HepG2 (cell line): Measurements from ENCODE around the gene CCL4. TPM values are rescaled to one million over a fixed set of nuclear protein-coding genes. Genes with fewer than 3 reads are reported as not detected.

Experiments used
- ATAC-seq: fragments of 200-7000 bp; cut with Tn5 transposase; 3 replicates; pipeline ENCODE4 v1.9.1; 2020; ENCODE audit warnings: mild to moderate bottlenecking, moderate library complexity
- BruUV-seq: library from RNA; stranded (reverse); fragments of 400-500 nt; replicated peaks from 2 replicates; lab custom pipeline; 2021; lab: Mats Ljungman, UMichigan
- CTCF ChIA-PET: fragments of 300-600 bp; formaldehyde crosslinking; extraction: SDS; loops from one replicate; lab custom pipeline; 2021; ENCODE audit warnings: low total read pairs, inconsistent platforms, low intra/inter-chr PET ratio; lab: Yijun Ruan, JAX
- POLR2A ChIA-PET: fragments of 350-600 bp; sonication (Branson Sonifier 250); formaldehyde crosslinking; loops from one replicate; lab custom pipeline; 2020; ENCODE audit warnings: antibody characterized with exemption, inconsistent platforms; lab: Yijun Ruan, JAX
- DNase-seq: peaks from one replicate; pipeline ENCODE4 v3.0.0-alpha.2; 2015; ENCODE audit warnings: low spot score
- FAIRE-seq: peaks from 3 replicates; lab custom pipeline; 2011; peaks lifted over from hg19 to GRCh38; lab: Jason Lieb, UNC
- H2AFZ ChIP-seq: one replicate; pipeline ENCODE4 v1.6.1; 2011; ENCODE audit warnings: low read length, inconsistent platforms
- H3K27ac ChIP-seq: fragments of 300-600 bp; 3 replicates; pipeline ENCODE4 v1.8.0; 2011; ENCODE audit warnings: mixed run types, mild to moderate bottlenecking, mixed read lengths, low read length, inconsistent platforms; ENCODE audit not compliant: insufficient read depth; ENCODE audit errors: extremely low read length
- H3K27me3 ChIP-seq, 2 experiments: fragments of 200-600 bp in 1 of 2; 2 replicates in 1 of 2; 3 replicates in 1 of 2; pipeline versions ENCODE4 v1.6.0 to v1.8.0; 2011; ENCODE audit warnings: low read length in 2 of 2, mild to moderate bottlenecking in 2 of 2, moderate library complexity in 2 of 2, inconsistent platforms in 1 of 2; ENCODE audit not compliant: insufficient read depth in 2 of 2, control insufficient read depth in 1 of 2
- H3K36me3 ChIP-seq, 2 experiments: fragments of 200-600 bp in 1 of 2; replicated peaks in 1 of 2; 2 replicates in 1 of 2; 3 replicates in 1 of 2; pipeline versions ENCODE4 v1.5.1 to v1.8.0; 2011; ENCODE audit warnings: low read length in 2 of 2, inconsistent platforms in 1 of 2; ENCODE audit not compliant: insufficient read depth in 2 of 2, control insufficient read depth in 1 of 2
- H3K4me1 ChIP-seq: 2 replicates; pipeline ENCODE4 v1.5.1; 2012; ENCODE audit warnings: low read length, inconsistent platforms; ENCODE audit not compliant: insufficient read depth
- H3K4me2 ChIP-seq: 2 replicates; pipeline ENCODE4 v1.6.0; 2011; ENCODE audit warnings: low read depth, low read length, inconsistent platforms
- H3K4me3 ChIP-seq, 3 experiments: fragments of 200-600 bp in 1 of 3; sonication (generic), shearing (Covaris generic) in 1 of 3; replicated peaks in 1 of 3; 2 replicates each; pipeline ENCODE4 v1.5.1; 2011 to 2016; ENCODE audit warnings: low read length in 3 of 3, inconsistent platforms in 2 of 3, low read depth in 2 of 3, mild to moderate bottlenecking in 2 of 3, control low read depth in 1 of 3, mixed read lengths in 1 of 3; ENCODE audit not compliant: insufficient read depth in 1 of 3
- H3K79me2 ChIP-seq: one replicate; pipeline ENCODE4 v1.6.1; 2011; ENCODE audit warnings: low read length, inconsistent platforms; ENCODE audit not compliant: insufficient read depth
- H3K9ac ChIP-seq: 2 replicates; pipeline ENCODE4 v1.6.0; 2011; ENCODE audit warnings: mild to moderate bottlenecking, low read depth, low read length, inconsistent platforms; ENCODE audit not compliant: insufficient read depth
- H3K9me3 ChIP-seq: 2 replicates; pipeline ENCODE4 v1.5.1; 2012; ENCODE audit warnings: mild to moderate bottlenecking, low read length
- H4K20me1 ChIP-seq: 2 replicates; pipeline ENCODE4 v1.6.0; 2011; ENCODE audit warnings: inconsistent platforms, mild to moderate bottlenecking, low read length, moderate library complexity; ENCODE audit not compliant: insufficient read depth
- BRCA1 ChIP-seq: sonication (generic); formaldehyde crosslinking; IDR thresholded peaks from 2 replicates; pipeline ENCODE4 v1.4.0; 2020; ENCODE audit warnings: missing genetic modification reagents
- BRF2 ChIP-seq: sonication (generic); formaldehyde crosslinking; IDR thresholded peaks from 2 replicates; pipeline ENCODE4 v1.8.1; 2022; ENCODE audit warnings: mild to moderate bottlenecking, missing genetic modification reagents
- MAFK ChIP-seq, 2 experiments: IDR thresholded peaks in 1 of 2; conservative IDR thresholded peaks in 1 of 2; 2 replicates each; pipeline ENCODE4 v1.6.1; 2011; ENCODE audit warnings: improper control_type of control experiment in 2 of 2, low read length in 2 of 2
- MED13 ChIP-seq: sonication (generic); formaldehyde crosslinking; IDR thresholded peaks from 2 replicates; pipeline ENCODE4 v1.5.0; 2020; ENCODE audit warnings: missing genetic modification reagents
- MNT ChIP-seq: fragments of 450-650 bp; IDR thresholded peaks from 2 replicates; pipeline ENCODE4 v1.6.1; 2016
- SMAD9 ChIP-seq: sonication (generic); formaldehyde crosslinking; IDR thresholded peaks from 2 replicates; pipeline ENCODE4 v1.5.1; 2020; ENCODE audit warnings: mild to moderate bottlenecking, missing genetic modification reagents
- ZNF773 ChIP-seq: sonication (generic); formaldehyde crosslinking; IDR thresholded peaks from 2 replicates; pipeline ENCODE4 v1.4.0; 2020; ENCODE audit warnings: missing genetic modification reagents, borderline replicate concordance
- WGBS: methylation state at CpG from one replicate; pipeline ENCODE4 v1.1.6; 2017; ENCODE audit warnings: low lambda C conversion rate; 5-methylcytosine and 5-hydroxymethylcytosine counted together
- in situ Hi-C: cut with HindIII; loops from 2 replicates; pipeline ENCODE4 v1.10.0; 2017; ENCODE audit warnings: low pct_unique_long_range_greater_than_20kb; ENCODE audit not compliant: extremely low pct_ligation_motif_present
- intact Hi-C: fragments of 100-400 bp; cut with micrococcal nuclease; formaldehyde crosslinking; loops from one replicate; pipeline ENCODE4 v1.10.0; 2022; ENCODE audit not compliant: unreplicated experiment
- polyA plus RNA-seq, 8 experiments: library from polyadenylated mRNA; depleted of rRNA in 3 of 8; stranded (reverse) in 7 of 8; unstranded in 1 of 8; fragments of >200 nt; fragmentation: Illumina TruSeq in 4 of 8; extraction: Trizol in 4 of 8; gene quantifications; 2 replicates each; pipeline versions ENCODE4 v1.2.1 to v1.2.3, GENCODE V29; 2011 to 2016; ENCODE audit warnings: low read depth in 4 of 8, missing spikeins in 1 of 8, mixed read lengths in 1 of 8; ENCODE audit not compliant: insufficient read depth in 1 of 8
- total RNA-seq, 5 experiments: library from RNA; depleted of rRNA; stranded (reverse); fragments of >200 nt; fragmentation: Illumina TruSeq; extraction: Trizol; gene quantifications; 2 replicates each; pipeline ENCODE4 v1.2.3, GENCODE V29; 2016; ENCODE audit warnings: low read depth in 1 of 5
- TF ChIP-seq, protein P1 (sequence below): sonication (generic); formaldehyde crosslinking; IDR thresholded peaks from 2 replicates; pipeline ENCODE4 v1.4.0; 2020; ENCODE audit warnings: mild to moderate bottlenecking, low read depth, missing genetic modification reagents
- TF ChIP-seq, protein P2 (sequence below): sonication (generic); formaldehyde crosslinking; IDR thresholded peaks from 2 replicates; pipeline ENCODE4 v1.5.1; 2020; ENCODE audit warnings: missing genetic modification reagents, mild to moderate bottlenecking, borderline replicate concordance

Gene CCL4
- total and polyA plus RNA-seq, 2 of the 13 experiments (the other 11 are each of a cell fraction or from before 2014, with no cell fraction given), result not detected

DNA sequence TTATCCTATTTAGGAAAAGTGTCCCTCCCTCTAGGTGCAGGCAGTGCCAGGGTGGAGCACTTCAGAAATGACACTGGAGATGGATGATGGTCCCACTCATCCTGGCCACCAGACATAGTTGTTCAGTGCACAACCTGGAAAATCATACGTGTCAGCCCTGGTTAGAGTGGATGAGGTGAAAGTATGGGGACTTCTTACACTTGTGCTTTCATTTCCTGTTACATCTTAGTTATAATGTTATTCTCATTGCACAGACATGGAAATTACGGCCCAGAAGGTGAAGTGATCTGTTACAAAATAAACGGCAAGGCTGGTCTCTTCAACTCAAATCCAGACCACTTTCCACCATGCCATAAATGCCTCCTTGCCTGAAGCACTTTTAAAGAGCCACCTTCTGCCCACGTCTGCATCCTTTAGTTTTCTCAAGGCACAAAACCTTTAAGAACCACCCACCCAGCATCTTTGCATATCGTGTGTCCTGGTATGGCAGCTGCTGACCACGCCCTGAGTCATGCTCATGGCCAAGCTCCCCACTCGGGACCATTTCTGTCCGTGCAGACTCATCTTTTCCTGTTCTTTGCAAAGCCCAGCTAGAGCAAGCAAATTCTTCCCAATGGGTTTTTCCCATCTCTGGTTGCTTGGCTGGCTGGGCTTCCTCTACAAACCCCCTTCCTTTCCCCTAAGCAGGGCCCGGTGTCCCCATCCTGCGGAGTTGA is 50.4 kb downstream of the CCL4 start:
- Histone ChIP-seq H3K9ac (no peak overlapping the region), H3K79me2 (no peaks in the 10 kb centered on the region), H2AFZ (no peak overlapping the region), H3K27ac (no peak overlapping the region), H3K4me2 (no peak overlapping the region), H3K9me3 (no peaks in the 10 kb centered on the region), H3K4me1 (no peaks in the 10 kb centered on the region), H3K36me3 (no peaks in the 10 kb centered on the region), H4K20me1 (no peaks in the 10 kb centered on the region)
- ChIA-PET POLR2A (no interaction called here), CTCF (no interaction called here)
- no TSS peak for BruUV-seq
- DNase-seq (no peak), ATAC-seq (no peak)
- WGBS, result 14% methylated on average over 10 of the region's 10 CpGs
- TF ChIP-seq BRCA1 (CRISPR knock-in tag), result no peak
- no peak for TF ChIP-seq MED13 (CRISPR knock-in tag)
- no peak for TF ChIP-seq ZNF773 (CRISPR knock-in tag)
- TF ChIP-seq, protein P1, sequence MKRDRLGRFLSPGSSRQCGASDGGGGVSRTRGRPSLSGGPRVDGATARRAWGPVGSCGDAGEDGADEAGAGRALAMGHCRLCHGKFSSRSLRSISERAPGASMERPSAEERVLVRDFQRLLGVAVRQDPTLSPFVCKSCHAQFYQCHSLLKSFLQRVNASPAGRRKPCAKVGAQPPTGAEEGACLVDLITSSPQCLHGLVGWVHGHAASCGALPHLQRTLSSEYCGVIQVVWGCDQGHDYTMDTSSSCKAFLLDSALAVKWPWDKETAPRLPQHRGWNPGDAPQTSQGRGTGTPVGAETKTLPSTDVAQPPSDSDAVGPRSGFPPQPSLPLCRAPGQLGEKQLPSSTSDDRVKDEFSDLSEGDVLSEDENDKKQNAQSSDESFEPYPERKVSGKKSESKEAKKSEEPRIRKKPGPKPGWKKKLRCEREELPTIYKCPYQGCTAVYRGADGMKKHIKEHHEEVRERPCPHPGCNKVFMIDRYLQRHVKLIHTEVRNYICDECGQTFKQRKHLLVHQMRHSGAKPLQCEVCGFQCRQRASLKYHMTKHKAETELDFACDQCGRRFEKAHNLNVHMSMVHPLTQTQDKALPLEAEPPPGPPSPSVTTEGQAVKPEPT (CRISPR knock-in tag), result no peak
- TF ChIP-seq MAFK (conservative IDR thresholded peaks at IDR 0.05 in 1 of 2, IDR thresholded peaks at IDR 0.05 in 1 of 2; ENCODE audit: low read length in 2 of 2), result no peak
- no peak for TF ChIP-seq SMAD9 (CRISPR knock-in tag)
- TF ChIP-seq BRF2 (CRISPR knock-in tag), result no peak
- TF ChIP-seq, protein P2, sequence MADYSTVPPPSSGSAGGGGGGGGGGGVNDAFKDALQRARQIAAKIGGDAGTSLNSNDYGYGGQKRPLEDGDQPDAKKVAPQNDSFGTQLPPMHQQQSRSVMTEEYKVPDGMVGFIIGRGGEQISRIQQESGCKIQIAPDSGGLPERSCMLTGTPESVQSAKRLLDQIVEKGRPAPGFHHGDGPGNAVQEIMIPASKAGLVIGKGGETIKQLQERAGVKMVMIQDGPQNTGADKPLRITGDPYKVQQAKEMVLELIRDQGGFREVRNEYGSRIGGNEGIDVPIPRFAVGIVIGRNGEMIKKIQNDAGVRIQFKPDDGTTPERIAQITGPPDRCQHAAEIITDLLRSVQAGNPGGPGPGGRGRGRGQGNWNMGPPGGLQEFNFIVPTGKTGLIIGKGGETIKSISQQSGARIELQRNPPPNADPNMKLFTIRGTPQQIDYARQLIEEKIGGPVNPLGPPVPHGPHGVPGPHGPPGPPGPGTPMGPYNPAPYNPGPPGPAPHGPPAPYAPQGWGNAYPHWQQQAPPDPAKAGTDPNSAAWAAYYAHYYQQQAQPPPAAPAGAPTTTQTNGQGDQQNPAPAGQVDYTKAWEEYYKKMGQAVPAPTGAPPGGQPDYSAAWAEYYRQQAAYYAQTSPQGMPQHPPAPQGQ (CRISPR knock-in tag), result no peak
- no peak for TF ChIP-seq MNT
- TF ChIP-seq, all 625 proteins: peak for 0
- no peak overlapping the region for H3K4me3 ChIP-seq
- H3K27me3 ChIP-seq, result no peaks in the 10 kb centered on the region; a peak in 1 of 5 replicates
- FAIRE-seq, result no peak
- intact Hi-C loops, result no loop called here
- in situ Hi-C loops, result no loop called here
